ENCODE data around the gene NUDT8.

The NUDT8 gene

GRCh38 chr11:67609316-67609715, 20.4 kb downstream of the NUDT8 start:
- Histone ChIP-seq H3K9me3 (ENCODE audit: insufficient read depth, low read depth, low read length) (no peaks in the 10 kb centered on the region), H3F3A (ENCODE audit: low read depth) (no peaks in the 10 kb centered on the region), H3K9me2 (replicated peaks; ENCODE audit: low read depth, low read length) (no peaks in the 10 kb centered on the region), H3K36me3 (ENCODE audit: insufficient read depth, low read length) (peaks cover 7% of the 10 kb centered on the region; the same call in 1 of the 2 replicates), H3K4me2 (ENCODE audit: low read depth, low read length, poor library complexity, severe bottlenecking) (no peak overlapping the region), H2AFZ (ENCODE audit: low read length) (no peak overlapping the region), H3K79me2 (ENCODE audit: insufficient read depth, low read length) (peaks cover 28% of the 10 kb centered on the region), H4K20me1 (ENCODE audit: insufficient read depth, low read length, poor library complexity, severe bottlenecking) (no peaks in the 10 kb centered on the region), H3K9ac (ENCODE audit: low read depth, low read length, poor library complexity, severe bottlenecking) (no peak overlapping the region), H3K4me1 (ENCODE audit: insufficient read depth, low read length, poor library complexity, severe bottlenecking) (peaks cover 42% of the 10 kb centered on the region), H3K27me3 (ENCODE audit: insufficient read depth, low read length, poor library complexity, severe bottlenecking) (no peaks in the 10 kb centered on the region), H3K4me3 (ENCODE audit: low read length, poor library complexity, severe bottlenecking) (no peak overlapping the region)
- TF ChIP-seq EZH2phosphoT487 (IDR thresholded peaks at IDR 0.05; ENCODE audit: borderline replicate concordance): no peak
- TF ChIP-seq, protein P1, sequence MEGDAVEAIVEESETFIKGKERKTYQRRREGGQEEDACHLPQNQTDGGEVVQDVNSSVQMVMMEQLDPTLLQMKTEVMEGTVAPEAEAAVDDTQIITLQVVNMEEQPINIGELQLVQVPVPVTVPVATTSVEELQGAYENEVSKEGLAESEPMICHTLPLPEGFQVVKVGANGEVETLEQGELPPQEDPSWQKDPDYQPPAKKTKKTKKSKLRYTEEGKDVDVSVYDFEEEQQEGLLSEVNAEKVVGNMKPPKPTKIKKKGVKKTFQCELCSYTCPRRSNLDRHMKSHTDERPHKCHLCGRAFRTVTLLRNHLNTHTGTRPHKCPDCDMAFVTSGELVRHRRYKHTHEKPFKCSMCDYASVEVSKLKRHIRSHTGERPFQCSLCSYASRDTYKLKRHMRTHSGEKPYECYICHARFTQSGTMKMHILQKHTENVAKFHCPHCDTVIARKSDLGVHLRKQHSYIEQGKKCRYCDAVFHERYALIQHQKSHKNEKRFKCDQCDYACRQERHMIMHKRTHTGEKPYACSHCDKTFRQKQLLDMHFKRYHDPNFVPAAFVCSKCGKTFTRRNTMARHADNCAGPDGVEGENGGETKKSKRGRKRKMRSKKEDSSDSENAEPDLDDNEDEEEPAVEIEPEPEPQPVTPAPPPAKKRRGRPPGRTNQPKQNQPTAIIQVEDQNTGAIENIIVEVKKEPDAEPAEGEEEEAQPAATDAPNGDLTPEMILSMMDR (conservative IDR thresholded peaks at IDR 0.05; ENCODE audit: low read length): no peak

DNA sequence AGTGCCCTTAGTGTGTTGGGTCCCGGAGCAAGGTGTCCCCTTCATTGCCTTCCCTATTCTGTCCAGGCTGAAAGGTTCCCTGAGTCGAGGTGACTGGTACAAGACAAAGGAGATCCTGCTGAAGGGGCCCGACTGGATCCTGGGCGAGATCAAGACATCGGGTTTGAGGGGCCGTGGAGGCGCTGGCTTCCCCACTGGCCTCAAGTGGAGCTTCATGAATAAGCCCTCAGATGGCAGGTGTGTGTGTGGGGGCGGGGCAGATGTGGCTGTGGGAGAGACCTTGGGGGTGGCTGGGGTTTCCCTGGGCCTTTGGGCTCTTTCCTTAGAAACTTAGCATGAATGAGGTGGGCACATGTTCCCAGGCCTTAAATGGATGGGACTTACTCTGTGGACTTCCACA, 21.3 kb downstream of the NUDT8 start:
- peak overlapping the region; percentile 87 for H3K4me2 ChIP-seq (ENCODE audit: low read depth, low read length, poor library complexity, severe bottlenecking)
- H3K4me3 ChIP-seq (ENCODE audit: low read length, poor library complexity, severe bottlenecking): peak overlapping the region; percentile 95
- no peaks in the 10 kb centered on the region for H3K9me2 ChIP-seq (replicated peaks; ENCODE audit: low read depth, low read length)
- peaks cover 38% of the 10 kb centered on the region for H3K4me1 ChIP-seq (ENCODE audit: insufficient read depth, low read length, poor library complexity, severe bottlenecking)
- no peak overlapping the region for H3K9ac ChIP-seq (ENCODE audit: low read depth, low read length, poor library complexity, severe bottlenecking)
- no peak overlapping the region for H2AFZ ChIP-seq (ENCODE audit: low read length)
- no peaks in the 10 kb centered on the region for H3F3A ChIP-seq (ENCODE audit: low read depth)
- peaks cover 7% of the 10 kb centered on the region; the same call in 1 of the 2 replicates for H3K36me3 ChIP-seq (ENCODE audit: insufficient read depth, low read length)
- no peaks in the 10 kb centered on the region for H4K20me1 ChIP-seq (ENCODE audit: insufficient read depth, low read length, poor library complexity, severe bottlenecking)
- no peaks in the 10 kb centered on the region for H3K27me3 ChIP-seq (ENCODE audit: insufficient read depth, low read length, poor library complexity, severe bottlenecking)
- no peaks in the 10 kb centered on the region for H3K9me3 ChIP-seq (ENCODE audit: insufficient read depth, low read depth, low read length)
- H3K79me2 ChIP-seq (ENCODE audit: insufficient read depth, low read length): peaks cover 28% of the 10 kb centered on the region
- TF ChIP-seq, protein P1 (conservative IDR thresholded peaks at IDR 0.05; ENCODE audit: low read length): no peak
- no peak for TF ChIP-seq EZH2phosphoT487 (IDR thresholded peaks at IDR 0.05; ENCODE audit: borderline replicate concordance)

DNA sequence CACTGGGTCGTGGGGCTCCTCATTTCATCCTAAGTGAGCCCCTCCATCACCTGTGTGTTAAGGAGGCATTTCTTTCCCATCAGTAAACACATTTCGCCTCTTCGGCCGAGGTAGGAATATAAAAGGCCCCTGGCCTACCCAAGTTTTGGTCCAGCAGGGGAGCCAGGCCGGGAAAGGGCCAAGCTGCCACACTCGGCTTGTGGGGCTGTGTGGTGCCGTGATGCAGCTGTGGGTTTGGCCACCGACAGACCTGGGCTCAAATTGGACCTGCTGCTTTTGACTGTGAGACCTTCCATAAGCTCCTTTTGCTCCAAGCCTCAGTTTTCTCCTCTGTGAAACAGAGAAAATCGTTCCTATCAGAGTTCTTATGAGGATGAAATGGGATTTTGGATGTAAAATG, 22.2 kb downstream of the NUDT8 start:
- no peaks in the 10 kb centered on the region for H3F3A ChIP-seq (ENCODE audit: low read depth)
- peak overlapping the region; percentile 95 for H3K4me3 ChIP-seq (ENCODE audit: low read length, poor library complexity, severe bottlenecking)
- H2AFZ ChIP-seq (ENCODE audit: low read length): no peak overlapping the region
- H3K27me3 ChIP-seq (ENCODE audit: insufficient read depth, low read length, poor library complexity, severe bottlenecking): no peaks in the 10 kb centered on the region
- H3K9me2 ChIP-seq (replicated peaks; ENCODE audit: low read depth, low read length): no peaks in the 10 kb centered on the region
- peaks cover 3% of the 10 kb centered on the region; the same call in 1 of the 2 replicates for H3K9me3 ChIP-seq (ENCODE audit: insufficient read depth, low read depth, low read length)
- H3K4me1 ChIP-seq (ENCODE audit: insufficient read depth, low read length, poor library complexity, severe bottlenecking): peaks cover 46% of the 10 kb centered on the region
- peak overlapping the region; percentile 87 for H3K4me2 ChIP-seq (ENCODE audit: low read depth, low read length, poor library complexity, severe bottlenecking)
- H3K9ac ChIP-seq (ENCODE audit: low read depth, low read length, poor library complexity, severe bottlenecking): peak overlapping the region; percentile 86
- peaks cover 28% of the 10 kb centered on the region for H3K79me2 ChIP-seq (ENCODE audit: insufficient read depth, low read length)
- no peaks in the 10 kb centered on the region for H4K20me1 ChIP-seq (ENCODE audit: insufficient read depth, low read length, poor library complexity, severe bottlenecking)
- peaks cover 7% of the 10 kb centered on the region; the same call in 1 of the 2 replicates for H3K36me3 ChIP-seq (ENCODE audit: insufficient read depth, low read length)
- TF ChIP-seq, protein P1 (conservative IDR thresholded peaks at IDR 0.05; ENCODE audit: low read length): no peak
- no peak for TF ChIP-seq EZH2phosphoT487 (IDR thresholded peaks at IDR 0.05; ENCODE audit: borderline replicate concordance)
